Right lobe of liver (tissue), 4 donors: ENCODE results near the gene TEX13D.

Source experiments
- POLR2A ChIP-seq: fragments of 450-650 bp; IDR thresholded peaks from one replicate; pipeline ENCODE4 v1.6.1; 2017; ENCODE audit warnings: antibody characterized with exemption, mild to moderate bottlenecking
- TF ChIP-seq, protein P1 (sequence below), 4 donors: fragments of 200-600 bp in 3 of 4; fragments of 450-650 bp in 1 of 4; IDR thresholded peaks; one replicate each; pipeline versions ENCODE4 v1.5.1 to v1.8.0; 2016 to 2022; ENCODE audit warnings: antibody characterized with exemption in 4 of 4, mild to moderate bottlenecking in 2 of 4
- donor health status: DM: no; HTN: no; CAD: no.
- donor health status: DM: no; HTN: no; CAD: no.
- donor health status: DM: no; HTN: yes; CAD: no.

DNA sequence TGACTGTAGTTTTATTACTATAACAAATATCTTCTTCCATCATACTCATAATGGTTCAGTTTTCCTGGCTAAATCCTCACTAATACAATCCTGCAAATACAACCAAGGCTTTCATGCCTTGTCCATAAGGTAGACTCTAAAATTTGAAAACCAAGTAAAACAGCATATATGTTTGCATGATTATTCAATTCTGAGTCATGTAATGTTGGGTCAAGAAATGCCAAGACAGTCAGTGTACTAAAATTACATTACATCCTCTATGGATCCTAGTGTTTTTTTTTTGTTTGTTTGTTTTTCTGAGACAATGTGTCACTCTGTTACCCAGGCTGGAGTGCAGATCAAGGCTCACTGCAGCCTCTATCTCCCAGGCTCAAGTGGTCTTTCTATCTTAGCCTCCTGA lies 38.6 kb upstream of the TEX13D start:
- TF ChIP-seq POLR2A: no peak
- TF ChIP-seq, protein P1, sequence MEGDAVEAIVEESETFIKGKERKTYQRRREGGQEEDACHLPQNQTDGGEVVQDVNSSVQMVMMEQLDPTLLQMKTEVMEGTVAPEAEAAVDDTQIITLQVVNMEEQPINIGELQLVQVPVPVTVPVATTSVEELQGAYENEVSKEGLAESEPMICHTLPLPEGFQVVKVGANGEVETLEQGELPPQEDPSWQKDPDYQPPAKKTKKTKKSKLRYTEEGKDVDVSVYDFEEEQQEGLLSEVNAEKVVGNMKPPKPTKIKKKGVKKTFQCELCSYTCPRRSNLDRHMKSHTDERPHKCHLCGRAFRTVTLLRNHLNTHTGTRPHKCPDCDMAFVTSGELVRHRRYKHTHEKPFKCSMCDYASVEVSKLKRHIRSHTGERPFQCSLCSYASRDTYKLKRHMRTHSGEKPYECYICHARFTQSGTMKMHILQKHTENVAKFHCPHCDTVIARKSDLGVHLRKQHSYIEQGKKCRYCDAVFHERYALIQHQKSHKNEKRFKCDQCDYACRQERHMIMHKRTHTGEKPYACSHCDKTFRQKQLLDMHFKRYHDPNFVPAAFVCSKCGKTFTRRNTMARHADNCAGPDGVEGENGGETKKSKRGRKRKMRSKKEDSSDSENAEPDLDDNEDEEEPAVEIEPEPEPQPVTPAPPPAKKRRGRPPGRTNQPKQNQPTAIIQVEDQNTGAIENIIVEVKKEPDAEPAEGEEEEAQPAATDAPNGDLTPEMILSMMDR (IDR thresholded peaks at IDR 0.05): no peak
